HG02678 (cell line): ENCODE data around the gene TNFRSF13B.
"Not testable (repeated sequence)": the region's sequence is repeated elsewhere in the genome, so short reads cannot be mapped to it uniquely, and the experiment has no call there.

ENCODE experiments used
- ATAC-seq: cut with Tn5 transposase; IDR thresholded peaks from one replicate; pipeline ENCODE4 v1.9.1; 2021; ENCODE audit warnings: mild to moderate bottlenecking, moderate library complexity; ENCODE audit not compliant: unreplicated experiment

TNFRSF13B gene

GRCh38 chr17:16961792-16962191, 10.1 kb downstream of the TNFRSF13B start:
- no peak for ATAC-seq

GRCh38 chr17:16961022-16961421, 10.9 kb downstream of the TNFRSF13B start:
- not testable (repeated sequence) for ATAC-seq

- not testable (repeated sequence) for ATAC-seq
Measured at GRCh38 chr17:16955011-16955410, 16.9 kb downstream of the TNFRSF13B start.

GRCh38 chr17:16954521-16954920, 17.4 kb downstream of the TNFRSF13B start:
- ATAC-seq, result no peak

- no peak for ATAC-seq
Measured at GRCh38 chr17:16953841-16954240, 18.1 kb downstream of the TNFRSF13B start.

GRCh38 chr17:16953347-16953746, 18.6 kb downstream of the TNFRSF13B start:
- ATAC-seq, result no peak

GRCh38 chr17:16952401-16952800, 19.5 kb downstream of the TNFRSF13B start:
- ATAC-seq, result no peak

GRCh38 chr17:16950488-16950887, 21.4 kb downstream of the TNFRSF13B start:
- ATAC-seq, result no peak

- ATAC-seq, result no peak
Measured at GRCh38 chr17:16948587-16949376, 23.1 kb downstream of the TNFRSF13B start.

GRCh38 chr17:16947470-16947869, 24.4 kb downstream of the TNFRSF13B start:
- ATAC-seq, result no peak

- no peak for ATAC-seq
Measured at GRCh38 chr17:16945663-16946218, 26.2 kb downstream of the TNFRSF13B start.

- no peak for ATAC-seq
Measured at GRCh38 chr17:16945136-16945482, 26.8 kb downstream of the TNFRSF13B start.

- no peak for ATAC-seq
Measured at GRCh38 chr17:16944334-16945135, 27.4 kb downstream of the TNFRSF13B start.

GRCh38 chr17:16943541-16944333, 28.2 kb downstream of the TNFRSF13B start:
- no peak for ATAC-seq

- no peak for ATAC-seq
Measured at GRCh38 chr17:16943032-16943352, 28.9 kb downstream of the TNFRSF13B start.

GRCh38 chr17:16942141-16943031, 29.5 kb downstream of the TNFRSF13B start:
- ATAC-seq, result no peak

- no peak for ATAC-seq
Measured at GRCh38 chr17:16941072-16942036, 30.6 kb downstream of the TNFRSF13B start.

GRCh38 chr17:16940116-16940881, 31.6 kb downstream of the TNFRSF13B start:
- ATAC-seq, result no peak
